PFSK-1 (cell line): ENCODE data around the gene DRD2.

ENCODE experiments used
- FOXP2 ChIP-seq: optimal IDR thresholded peaks from 2 replicates; pipeline ENCODE3; 2011; ENCODE audit warnings: borderline replicate concordance, control low read depth, inconsistent platforms; ENCODE audit not compliant: insufficient read depth; ENCODE audit errors: extremely low read length, extremely low read depth
- POLR2AphosphoS5 ChIP-seq: IDR thresholded peaks from 2 replicates; pipeline ENCODE4 v1.6.1; 2012; ENCODE audit warnings: low read depth, mild to moderate bottlenecking, control low read depth, low read length, moderate library complexity
- REST ChIP-seq, 2 experiments: IDR thresholded peaks; 2 replicates each; pipeline versions ENCODE4 v1.6.1 to v1.8.0; 2011 to 2012; ENCODE audit warnings: low read depth in 2 of 2, low read length in 2 of 2, control low read depth in 1 of 2, inconsistent platforms in 1 of 2, mild to moderate bottlenecking in 1 of 2, moderate library complexity in 1 of 2; ENCODE audit not compliant: insufficient read depth in 1 of 2
- SIN3A ChIP-seq: IDR thresholded peaks from 2 replicates; pipeline ENCODE4 v1.6.1; 2012; ENCODE audit warnings: mild to moderate bottlenecking, low read length, moderate library complexity, borderline replicate concordance; ENCODE audit not compliant: insufficient read depth
- TAF1 ChIP-seq: IDR thresholded peaks from 2 replicates; pipeline ENCODE4 v1.6.1; 2012; ENCODE audit warnings: low read length, control low read depth, borderline replicate concordance; ENCODE audit not compliant: insufficient read depth

Gene DRD2

GRCh38 chr11:113401718-113402117 is 73.5 kb downstream of the DRD2 start:
- TF ChIP-seq REST (IDR thresholded peaks at IDR 0.05; ENCODE audit: insufficient read depth in 1 of 2, low read depth in 2 of 2, low read length in 2 of 2), result no peak
- TF ChIP-seq SIN3A, result no peak
- no peak for TF ChIP-seq TAF1
- TF ChIP-seq POLR2AphosphoS5, result no peak
- no peak for TF ChIP-seq FOXP2

GRCh38 chr11:113400631-113401230 is 74.5 kb downstream of the DRD2 start:
- no peak for TF ChIP-seq FOXP2
- no peak for TF ChIP-seq SIN3A
- TF ChIP-seq TAF1, result no peak
- no peak for TF ChIP-seq REST (IDR thresholded peaks at IDR 0.05; ENCODE audit: insufficient read depth in 1 of 2, low read depth in 2 of 2, low read length in 2 of 2)
- TF ChIP-seq POLR2AphosphoS5, result no peak

- TF ChIP-seq TAF1 (no peak), REST (IDR thresholded peaks at IDR 0.05; ENCODE audit: insufficient read depth in 1 of 2, low read depth in 2 of 2, low read length in 2 of 2) (no peak), FOXP2 (no peak), POLR2AphosphoS5 (no peak), SIN3A (no peak)
Observed at GRCh38 chr11:113398669-113399430, 76.3 kb downstream of the DRD2 start.

GRCh38 chr11:113397821-113398220 is 77.4 kb downstream of the DRD2 start:
- no peak for TF ChIP-seq REST (IDR thresholded peaks at IDR 0.05; ENCODE audit: insufficient read depth in 1 of 2, low read depth in 2 of 2, low read length in 2 of 2)
- TF ChIP-seq TAF1, result no peak
- no peak for TF ChIP-seq FOXP2
- TF ChIP-seq POLR2AphosphoS5, result no peak
- no peak for TF ChIP-seq SIN3A

- TF ChIP-seq REST (IDR thresholded peaks at IDR 0.05; ENCODE audit: insufficient read depth in 1 of 2, low read depth in 2 of 2, low read length in 2 of 2), result no peak
- no peak for TF ChIP-seq FOXP2
- TF ChIP-seq SIN3A, result no peak
- no peak for TF ChIP-seq TAF1
- no peak for TF ChIP-seq POLR2AphosphoS5
Observed at GRCh38 chr11:113397212-113397611, 78.0 kb downstream of the DRD2 start.
